HG02981 (cell line): ENCODE data around the gene DPF3.

Experiments
- ATAC-seq: cut with Tn5 transposase; IDR thresholded peaks from one replicate; pipeline ENCODE4 v1.9.1; 2021; ENCODE audit warnings: mild to moderate bottlenecking, moderate library complexity; ENCODE audit not compliant: unreplicated experiment

Gene DPF3

DNA sequence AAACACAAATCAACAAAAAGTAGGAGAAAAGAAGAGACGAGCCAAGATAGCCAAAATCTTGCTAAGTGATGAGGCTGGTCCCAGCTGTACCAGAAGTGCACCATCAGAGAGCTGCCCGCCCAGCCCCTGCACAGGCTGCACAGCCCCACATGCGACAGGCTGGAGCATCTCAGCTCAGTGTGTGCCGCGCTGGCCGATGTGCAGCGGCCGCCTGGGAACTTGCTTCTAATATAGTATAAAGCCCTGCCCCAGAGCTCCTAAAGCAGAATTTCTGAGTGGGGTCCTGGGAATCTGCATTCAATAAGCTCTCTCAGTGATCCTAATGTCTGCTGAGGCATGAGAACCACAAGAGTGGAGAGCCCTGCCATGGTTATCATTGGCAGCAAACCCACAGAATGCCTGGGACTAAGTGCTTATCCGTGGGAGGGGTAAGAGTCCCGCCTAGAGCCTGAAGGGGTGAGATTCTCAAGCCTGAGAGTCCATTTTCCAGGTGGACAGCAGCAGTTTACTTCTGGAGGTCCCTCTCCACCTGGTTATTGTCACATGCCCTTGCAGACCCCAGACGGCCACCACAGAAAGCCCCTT is 171.6 kb downstream of the DPF3 start:
- no peak for ATAC-seq

DNA sequence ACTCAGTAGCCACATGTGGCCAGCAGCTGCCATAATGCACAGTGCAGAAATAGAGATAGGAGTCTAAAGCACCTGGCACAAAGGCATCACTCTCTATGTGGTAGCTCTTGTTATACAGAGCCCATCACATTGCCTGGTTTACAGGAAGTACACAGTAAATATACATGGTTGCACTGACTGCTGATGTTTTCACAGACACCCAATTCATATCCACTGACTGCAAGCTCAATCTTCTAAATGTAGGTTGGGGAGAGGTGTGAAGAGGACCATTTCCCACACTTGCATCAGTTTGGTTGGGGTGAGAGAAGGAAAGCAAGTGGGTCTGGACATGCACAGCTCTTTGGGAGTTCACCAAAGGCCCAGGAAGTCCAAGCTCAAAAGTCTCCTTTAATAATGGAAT is 172.8 kb downstream of the DPF3 start:
- ATAC-seq = no peak

DNA sequence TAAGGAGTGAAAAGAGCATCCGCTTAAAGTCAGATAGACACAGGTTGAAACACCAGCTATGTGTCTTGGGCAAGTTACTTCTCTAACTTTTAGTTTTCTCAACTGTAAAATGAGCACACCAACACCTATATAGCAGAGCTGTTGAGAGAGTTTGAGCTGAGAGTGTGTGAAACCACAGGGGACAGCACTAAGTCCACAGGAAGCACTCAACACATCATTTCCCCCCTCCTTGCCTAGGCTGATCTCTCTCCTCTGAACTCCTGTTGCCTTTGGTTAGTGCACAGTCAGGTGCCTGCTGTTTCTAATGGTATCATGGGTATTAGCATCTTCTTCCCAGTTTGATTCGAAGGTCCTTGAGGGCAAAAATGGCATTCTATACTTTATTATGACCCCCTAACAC is 176.7 kb downstream of the DPF3 start:
- ATAC-seq = no peak

DNA sequence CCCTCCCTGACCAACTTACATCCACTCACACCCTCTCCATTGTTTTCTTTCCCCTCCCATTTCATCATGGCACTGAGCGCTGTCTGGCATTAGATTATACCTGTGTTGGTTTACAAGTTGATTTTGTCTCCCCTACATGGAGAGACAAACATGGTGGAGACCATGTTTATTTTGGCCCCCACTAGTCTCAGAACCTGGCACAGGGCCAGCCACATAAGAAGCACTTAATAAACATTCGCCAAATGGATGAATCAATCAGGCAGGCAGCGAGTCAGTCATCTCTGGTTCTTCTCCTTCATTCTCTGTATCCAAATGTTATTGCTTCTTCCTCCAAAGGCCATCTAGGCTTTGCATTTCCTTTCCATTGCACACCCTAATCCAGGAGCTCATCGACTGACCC is 177.4 kb downstream of the DPF3 start:
- ATAC-seq = no peak

DNA sequence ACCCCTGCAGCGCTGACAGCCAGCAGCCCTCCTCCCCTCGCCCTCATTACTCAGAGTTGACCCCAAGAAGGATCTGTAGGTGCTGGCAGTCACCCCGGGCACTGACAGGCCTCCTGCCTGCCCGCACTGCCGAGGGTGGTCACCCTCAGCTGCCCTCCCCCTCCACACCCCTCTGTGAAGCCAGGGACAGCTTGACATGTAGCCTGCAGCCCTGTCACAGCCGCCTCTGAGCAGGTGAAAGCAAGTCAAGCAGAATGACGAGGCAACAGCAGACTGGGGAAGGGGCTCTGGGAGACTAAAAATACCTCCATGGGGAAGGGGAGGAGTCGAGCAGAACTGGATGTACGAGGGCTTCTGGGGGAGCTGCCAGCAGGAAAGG is 178.1 kb downstream of the DPF3 start:
- ATAC-seq = no peak

DNA sequence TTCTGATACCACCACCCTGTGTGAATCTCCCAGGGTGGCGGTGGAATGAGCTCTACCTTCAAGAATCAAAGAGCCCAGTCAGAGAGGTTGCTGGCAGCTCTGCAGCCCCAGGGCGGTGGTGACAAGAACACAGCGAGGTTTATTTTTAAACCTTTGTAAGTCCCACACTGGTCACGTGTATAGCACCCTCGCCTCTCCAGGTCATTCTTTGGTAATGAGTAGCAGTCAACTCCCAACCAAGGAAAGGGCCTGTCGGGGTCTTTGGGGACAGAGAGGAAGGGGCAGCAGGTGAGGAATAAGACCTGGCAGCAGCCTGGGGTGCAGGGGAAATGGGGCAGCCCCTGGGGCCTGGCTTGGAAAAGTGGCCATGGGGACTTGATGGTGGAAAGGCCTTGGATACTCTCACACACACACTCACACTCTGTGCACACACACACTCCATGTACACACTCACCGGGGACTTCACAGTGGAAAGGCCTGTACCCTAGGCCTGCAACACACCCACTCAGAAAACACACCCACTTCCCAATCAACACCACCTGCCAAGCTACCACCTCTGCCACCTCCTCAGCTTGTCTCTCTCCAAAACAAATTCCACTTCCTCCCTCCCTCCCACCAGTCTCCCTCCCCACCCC is 178.6 kb downstream of the DPF3 start:
- ATAC-seq = no peak

DNA sequence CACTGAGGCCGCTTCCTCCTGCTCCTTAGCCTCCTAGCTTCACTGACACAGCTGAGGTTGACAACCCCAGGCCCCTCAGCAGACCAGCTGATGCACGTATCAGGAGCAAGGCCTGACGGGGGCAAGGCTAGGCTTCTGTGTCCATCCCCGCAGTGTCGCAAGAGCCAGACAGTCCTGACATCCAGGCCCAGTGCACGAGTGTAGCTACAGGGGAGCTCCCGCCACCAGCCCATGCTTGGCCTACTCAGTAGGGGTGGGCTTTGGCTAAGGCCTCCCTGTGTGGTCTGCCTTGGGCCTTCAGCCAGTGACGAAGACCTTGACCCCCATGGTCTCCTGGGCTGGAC is 179.1 kb downstream of the DPF3 start:
- no peak for ATAC-seq

DNA sequence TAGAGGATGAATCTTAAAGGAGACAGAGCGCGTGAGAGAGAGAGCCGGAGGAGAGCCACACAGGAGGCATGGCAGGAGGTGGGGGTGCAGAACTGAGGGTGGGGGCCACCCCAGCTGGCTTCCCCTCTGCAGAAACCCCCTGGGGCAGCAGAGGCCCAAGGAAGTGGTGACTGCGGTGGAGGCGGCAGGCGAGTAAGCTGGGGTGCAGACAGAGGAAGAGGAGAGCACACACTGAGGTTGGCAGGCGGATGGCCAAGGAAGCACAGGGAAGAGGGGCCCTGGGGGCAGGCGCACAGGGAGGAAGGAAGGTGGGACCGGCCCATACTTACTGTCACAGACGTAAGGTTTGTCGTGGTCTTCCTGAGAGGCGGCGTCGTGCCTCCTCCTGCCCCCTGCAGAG is 179.8 kb downstream of the DPF3 start:
- ATAC-seq = no peak

DNA sequence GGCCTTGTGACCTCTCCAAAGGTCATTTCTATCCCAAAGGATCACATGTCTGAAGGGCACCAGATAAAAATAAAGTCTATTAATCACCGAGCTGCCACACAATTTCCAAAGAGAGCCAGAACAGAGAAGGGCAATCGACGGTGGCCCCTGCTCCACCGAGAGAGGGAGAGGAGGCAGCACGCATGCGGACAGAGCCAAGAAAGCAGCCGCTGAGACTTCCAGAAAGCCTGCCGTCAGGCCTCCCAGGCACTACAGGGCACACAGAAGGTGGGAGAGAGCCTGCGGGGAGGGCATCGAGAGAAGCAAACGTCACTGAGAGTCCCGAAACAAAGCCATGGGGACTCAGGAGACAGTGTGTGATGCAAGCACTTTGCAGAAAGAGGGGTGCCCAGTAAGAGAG is 182.0 kb downstream of the DPF3 start:
- ATAC-seq = no peak

DNA sequence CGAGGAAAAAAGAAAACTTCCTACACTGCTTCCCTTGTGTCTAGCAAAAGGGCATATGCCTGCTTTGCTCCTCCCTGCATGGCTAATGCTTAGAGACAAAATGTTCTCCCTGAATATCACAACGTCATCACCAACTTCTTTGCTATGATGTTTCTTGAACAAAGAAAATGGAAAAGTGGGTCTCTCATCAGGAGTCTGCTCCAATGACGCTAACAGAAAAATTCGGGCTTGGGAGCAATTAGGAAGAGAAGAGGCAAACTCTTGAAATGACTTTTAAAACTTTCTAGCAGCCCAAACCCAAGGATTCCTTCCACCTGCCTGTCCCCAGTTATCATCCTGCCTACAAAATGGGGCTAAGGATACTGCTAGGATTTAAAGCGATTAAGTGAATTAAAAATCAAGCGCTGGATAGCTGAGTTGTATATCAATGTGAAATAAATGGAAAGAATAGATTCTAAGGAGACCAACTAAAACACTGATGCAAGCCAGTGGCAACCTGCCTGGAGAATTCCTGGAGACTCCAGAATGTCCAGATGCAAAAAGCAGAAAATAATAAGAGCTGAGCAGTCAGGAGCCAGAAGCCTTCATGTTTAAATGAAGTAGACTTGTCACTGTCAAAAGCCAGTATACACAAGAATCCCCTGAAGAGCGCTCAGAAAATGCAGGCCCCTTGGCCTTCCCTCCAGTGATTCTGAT is 183.8 kb downstream of the DPF3 start:
- no peak for ATAC-seq

DNA sequence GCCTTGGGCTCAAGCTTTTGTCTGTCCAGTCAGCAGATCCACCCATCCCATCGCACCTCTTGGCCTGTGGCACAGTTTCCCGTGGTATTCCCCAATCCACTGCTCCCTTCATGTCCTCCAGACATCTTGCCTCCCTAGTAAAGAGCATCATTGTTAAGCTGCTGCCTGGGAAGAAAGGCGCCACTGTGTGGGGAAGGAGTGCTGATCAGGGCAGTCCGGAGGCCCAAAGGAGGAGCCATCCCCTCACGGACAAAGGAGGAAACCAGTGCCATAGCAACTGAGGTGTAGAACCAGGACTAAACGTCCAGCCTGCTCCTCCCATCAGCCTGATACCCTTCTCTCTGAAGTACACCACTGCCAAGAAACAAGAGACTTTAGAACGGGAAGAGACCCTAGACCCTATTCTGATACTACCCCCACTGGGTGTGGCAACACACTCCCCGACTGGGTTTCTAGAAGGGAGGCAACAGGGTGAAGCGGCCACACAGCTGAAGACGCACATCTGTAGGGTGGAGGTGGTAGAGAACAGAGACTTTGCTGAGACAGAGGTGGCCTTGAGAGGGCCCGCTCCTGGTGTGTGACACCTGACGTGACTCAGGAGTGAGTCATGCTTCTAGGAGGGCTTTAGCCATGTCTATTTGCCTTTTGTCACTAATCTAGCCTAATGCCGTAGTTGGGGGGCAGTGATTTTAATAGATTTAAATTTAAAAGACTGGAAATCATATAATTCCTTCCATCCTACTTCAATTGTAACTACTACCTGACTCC is 185.0 kb downstream of the DPF3 start:
- ATAC-seq = no peak

DNA sequence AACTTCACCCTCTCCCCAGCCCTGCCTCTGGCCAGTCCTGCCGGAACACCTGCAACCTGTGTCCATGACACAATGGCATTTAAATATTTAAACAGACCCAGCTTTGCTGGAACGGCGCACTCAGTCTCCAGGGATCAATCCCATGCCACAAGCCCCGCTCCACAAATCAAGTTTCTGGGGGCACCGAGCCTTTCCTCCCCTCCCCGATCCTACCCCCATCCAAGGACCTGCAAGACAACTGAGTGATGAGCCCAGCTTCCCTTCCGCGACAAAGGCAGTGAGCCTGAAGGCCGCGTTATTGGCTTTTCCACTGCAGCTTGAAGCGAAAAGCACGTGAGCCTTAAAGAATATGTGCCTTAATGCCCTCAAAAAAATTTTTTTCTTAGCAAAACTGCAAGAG is 185.7 kb downstream of the DPF3 start:
- no peak for ATAC-seq

DNA sequence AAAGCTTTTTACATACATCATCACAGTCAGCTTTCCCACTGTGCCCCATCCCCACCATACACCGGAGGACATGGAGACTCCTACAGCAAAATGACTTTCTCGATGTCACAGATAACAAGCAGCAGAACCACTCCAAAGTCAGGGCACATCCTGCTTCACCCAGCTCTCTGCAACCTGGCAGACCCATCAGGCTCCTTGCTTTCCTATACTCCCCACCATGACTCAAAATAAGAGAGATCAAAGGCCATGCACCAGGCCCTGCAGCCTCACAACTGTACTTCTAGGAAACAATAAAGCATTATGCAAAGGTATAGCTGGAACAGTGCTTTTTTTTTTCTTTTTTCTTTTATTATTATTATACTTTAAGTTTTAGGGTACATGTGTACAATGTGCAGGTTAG is 187.4 kb downstream of the DPF3 start:
- ATAC-seq = no peak

DNA sequence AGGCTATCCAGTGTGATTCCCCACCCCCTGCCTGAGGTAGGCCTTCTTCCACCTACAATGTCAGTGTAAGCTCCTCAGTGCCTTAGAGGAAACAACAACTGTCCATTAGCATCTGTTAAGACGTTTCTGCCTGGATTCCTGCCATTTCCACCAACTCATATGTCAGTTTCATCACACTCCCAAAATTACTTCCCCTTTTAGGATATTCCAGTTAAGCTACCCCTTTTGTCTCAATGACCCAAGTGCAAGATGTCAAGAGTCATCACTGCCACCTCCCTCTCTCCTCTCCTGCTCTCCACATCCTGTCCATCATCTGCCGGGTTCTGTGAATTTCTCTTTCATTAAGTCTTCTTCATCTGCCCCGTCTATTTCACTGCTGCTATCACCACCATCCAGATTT is 189.4 kb downstream of the DPF3 start:
- ATAC-seq = no peak

DNA sequence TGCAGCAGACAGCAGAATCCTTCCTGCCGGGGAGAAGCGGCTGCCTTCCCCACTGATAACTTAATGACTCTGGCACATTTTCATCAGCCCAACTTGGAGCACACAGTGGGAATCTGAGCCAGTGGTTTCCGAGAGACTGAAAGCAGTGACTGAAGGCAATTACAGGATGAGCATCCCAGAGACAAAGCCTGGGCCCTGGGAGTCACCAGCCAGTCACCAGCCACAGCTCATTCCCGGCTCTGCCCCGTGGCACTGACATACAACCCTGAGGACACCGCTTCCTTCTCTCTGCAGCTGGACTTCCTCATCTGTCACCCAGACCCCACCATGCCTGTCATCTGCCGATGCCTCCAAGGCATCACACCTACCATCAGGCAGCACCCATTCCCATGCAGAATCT is 192.3 kb downstream of the DPF3 start:
- ATAC-seq = no peak

DNA sequence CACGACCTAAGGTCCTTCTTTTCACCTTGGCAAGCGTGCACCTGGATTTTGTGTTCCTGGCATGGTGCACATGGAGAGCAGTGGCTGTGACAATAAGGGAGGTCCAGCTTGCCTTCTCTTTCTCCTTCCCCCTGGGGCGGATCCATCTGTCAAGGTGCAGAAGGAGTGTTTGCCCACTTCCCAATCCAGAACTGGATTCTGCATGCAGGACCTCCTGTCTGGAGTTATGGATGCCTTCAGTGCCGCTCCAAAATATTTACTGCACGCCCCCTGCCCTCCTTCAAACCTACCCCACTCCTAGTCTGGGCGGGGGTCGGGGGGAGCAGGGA is 192.7 kb downstream of the DPF3 start:
- no peak for ATAC-seq

DNA sequence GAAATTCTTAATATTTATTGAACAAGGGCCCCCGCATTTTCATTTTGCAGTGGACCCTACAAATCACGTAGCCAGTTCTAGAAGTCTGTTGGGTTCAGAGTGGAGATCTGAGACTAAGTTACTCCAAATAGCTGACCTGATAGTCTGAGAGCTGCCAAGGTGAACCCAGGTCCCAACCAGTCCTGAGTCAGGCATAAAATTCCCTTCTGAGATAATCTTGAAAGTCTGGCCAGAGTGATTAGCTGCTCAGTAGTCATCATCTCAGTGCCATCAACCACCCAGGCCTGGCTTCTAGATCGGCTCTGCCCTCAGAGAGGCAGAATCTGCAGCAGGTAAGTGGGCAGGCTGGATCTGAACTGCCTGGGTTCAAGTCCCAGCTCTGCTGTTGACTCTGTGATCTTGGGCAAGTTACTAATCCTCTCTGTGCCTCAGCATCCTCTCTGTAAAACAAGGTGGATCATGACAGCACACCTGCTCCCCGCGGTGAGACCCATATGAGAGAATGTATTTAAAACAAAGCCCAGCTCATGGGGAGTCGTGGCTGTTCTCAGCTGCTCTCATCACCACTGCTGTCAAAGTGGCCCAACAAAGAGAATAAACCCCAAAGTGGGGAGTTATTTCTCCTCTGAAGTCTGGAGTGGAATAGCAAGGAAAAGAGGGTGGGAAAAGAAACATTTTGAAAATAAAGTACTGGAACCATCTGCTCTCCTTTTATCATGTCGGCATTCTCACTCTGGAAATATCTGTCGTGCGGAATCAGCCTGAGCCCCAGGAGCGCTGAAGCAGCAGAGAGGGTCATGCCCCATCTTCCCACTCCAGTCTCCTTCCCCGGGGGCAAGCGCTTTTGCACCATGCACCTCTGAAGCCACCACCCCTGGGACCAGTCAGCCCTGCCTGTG is 193.3 kb downstream of the DPF3 start:
- no peak for ATAC-seq

DNA sequence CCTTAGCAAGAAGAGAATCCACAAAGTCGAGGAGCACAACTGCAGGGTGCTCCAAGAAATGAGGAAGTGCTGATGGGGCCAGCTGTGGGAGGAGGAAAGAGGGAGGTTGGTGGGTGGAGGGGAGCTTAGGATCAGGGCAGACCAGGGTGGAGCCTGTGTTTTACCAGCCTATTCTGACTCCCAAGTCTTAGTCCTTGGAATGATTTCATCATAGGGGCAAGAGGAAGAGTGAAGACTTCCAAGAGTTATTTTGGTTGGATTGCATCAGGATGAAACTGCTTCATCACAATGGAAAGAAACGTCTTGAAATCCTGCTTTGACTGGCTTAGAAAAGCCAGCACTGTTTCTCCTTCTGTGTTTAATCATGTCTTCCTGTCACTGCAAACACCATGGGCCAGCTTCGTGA is 194.0 kb downstream of the DPF3 start:
- no peak for ATAC-seq

DNA sequence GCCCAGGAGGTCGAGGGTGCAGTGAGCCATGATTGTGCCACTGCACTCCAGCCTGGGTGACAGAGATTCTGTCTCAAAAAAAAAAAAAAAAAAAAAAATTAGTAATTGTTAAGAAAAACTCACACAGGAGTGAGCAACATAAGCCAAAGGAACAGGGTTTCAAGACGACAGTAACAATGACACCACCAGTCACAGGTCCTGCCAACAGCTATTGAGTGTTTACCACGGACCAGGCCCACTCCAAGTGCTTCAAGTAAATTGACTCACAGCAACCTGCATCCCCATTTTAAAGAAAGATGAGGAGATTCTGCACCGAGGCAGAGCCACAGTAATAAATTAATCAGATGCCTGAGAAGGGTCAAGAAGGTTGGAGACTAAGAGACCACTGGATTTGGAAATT is 194.5 kb downstream of the DPF3 start:
- ATAC-seq = no peak

DNA sequence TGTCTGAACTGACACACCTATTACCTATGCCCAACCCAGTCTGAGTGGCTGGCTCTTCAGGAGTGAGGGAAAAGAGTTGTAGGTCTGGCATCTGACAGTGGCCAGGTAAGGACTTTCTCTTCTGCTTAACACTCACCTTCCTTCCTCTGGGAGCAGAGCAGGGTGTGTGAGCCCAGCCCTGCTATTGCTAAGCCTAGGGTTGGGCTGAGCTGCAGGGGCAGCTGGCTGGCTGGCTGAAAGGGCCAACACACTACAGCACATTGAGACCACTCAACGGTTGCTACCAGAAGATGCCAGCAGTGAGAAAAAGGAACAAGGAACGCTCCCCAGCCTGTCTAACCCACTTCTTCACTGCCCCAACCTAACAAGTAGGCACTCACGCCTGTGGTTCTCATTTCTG is 201.2 kb downstream of the DPF3 start:
- ATAC-seq = no peak

DNA sequence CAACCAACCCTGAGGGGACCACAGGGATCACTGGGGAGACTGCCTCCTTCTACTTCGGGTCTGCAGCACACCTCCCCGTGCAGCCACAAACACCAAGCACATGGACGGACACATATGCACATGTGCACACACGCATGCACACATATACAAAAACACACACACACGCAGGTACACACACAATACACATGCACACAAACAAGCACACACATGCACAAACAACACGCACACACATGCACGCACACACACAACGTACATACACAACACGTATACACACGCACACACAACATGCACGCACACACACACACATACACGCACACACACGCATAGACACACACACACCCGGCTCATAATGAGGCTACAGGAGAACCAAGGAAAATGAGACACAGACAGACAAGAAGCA is 203.6 kb downstream of the DPF3 start:
- no peak for ATAC-seq
